Fibroblast of lung (primary cell): Measurements from ENCODE around the gene RSPH3. TPM values are rescaled to one million over a fixed set of nuclear protein-coding genes. Genes with fewer than 3 reads are reported as not detected.

ENCODE experiments used
- DNase-seq, 2 donors: peaks; one replicate each; pipeline versions ENCODE4 v3.0.0 to v3.0.0-alpha.2; 2010; ENCODE audit warnings: low read depth in 2 of 2
- H2AFZ ChIP-seq: 2 replicates; pipeline ENCODE4 v1.5.1; 2012; ENCODE audit warnings: low read length, control low read depth, inconsistent platforms
- H3K27ac ChIP-seq: 2 replicates; pipeline ENCODE4 v1.5.1; 2011; ENCODE audit warnings: low read length, control low read depth; ENCODE audit not compliant: insufficient read depth
- H3K27me3 ChIP-seq: 2 replicates; pipeline ENCODE4 v1.5.1; 2011; ENCODE audit warnings: mild to moderate bottlenecking, low read length; ENCODE audit not compliant: control insufficient read depth, insufficient read depth
- H3K36me3 ChIP-seq: 2 replicates; pipeline ENCODE4 v1.5.1; 2011; ENCODE audit warnings: low read length; ENCODE audit not compliant: control insufficient read depth, insufficient read depth
- H3K4me1 ChIP-seq: 2 replicates; pipeline ENCODE4 v1.5.1; 2011; ENCODE audit warnings: low read length; ENCODE audit not compliant: control insufficient read depth, insufficient read depth; ENCODE audit errors: extremely low read depth
- H3K4me2 ChIP-seq: 2 replicates; pipeline ENCODE4 v1.5.1; 2011; ENCODE audit warnings: low read length, control low read depth; ENCODE audit not compliant: insufficient read depth; ENCODE audit errors: extremely low read depth
- H3K4me3 ChIP-seq, 4 experiments: fragments of 200-600 bp in 1 of 4; sonication (generic) in 1 of 4; replicated peaks in 1 of 4; 2 replicates each; pipeline ENCODE4 v1.5.1; 2011 to 2016; ENCODE audit warnings: low read length in 4 of 4, low read depth in 3 of 4, mild to moderate bottlenecking in 3 of 4, control low read depth in 2 of 4, inconsistent platforms in 1 of 4, mixed read lengths in 1 of 4; ENCODE audit not compliant: insufficient read depth in 1 of 4; ENCODE audit errors: control extremely low read depth in 1 of 4
- H3K79me2 ChIP-seq: 2 replicates; pipeline ENCODE4 v1.5.1; 2012; ENCODE audit warnings: mild to moderate bottlenecking, low read length, inconsistent platforms; ENCODE audit not compliant: control insufficient read depth, insufficient read depth
- H3K9ac ChIP-seq: 2 replicates; pipeline ENCODE4 v1.5.1; 2011; ENCODE audit warnings: mild to moderate bottlenecking, low read length, control low read depth; ENCODE audit not compliant: insufficient read depth
- H3K9me3 ChIP-seq: 2 replicates; pipeline ENCODE4 v1.5.1; 2012; ENCODE audit warnings: low read depth, low read length; ENCODE audit not compliant: control insufficient read depth, insufficient read depth
- H4K20me1 ChIP-seq: 2 replicates; pipeline ENCODE4 v1.5.1; 2011; ENCODE audit warnings: low read length; ENCODE audit not compliant: control insufficient read depth, insufficient read depth; ENCODE audit errors: extremely low read depth
- EZH2 ChIP-seq: IDR thresholded peaks from 2 replicates; pipeline ENCODE4 v1.5.1; 2012; ENCODE audit warnings: low read length, control low read depth, mild to moderate bottlenecking; ENCODE audit errors: missing control alignments
- polyA plus RNA-seq, 2 donors: library from polyadenylated mRNA; depleted of rRNA in 1 of 2; stranded (reverse) in 1 of 2; unstranded in 1 of 2; fragments of >200 nt; gene quantifications; 2 replicates each; pipeline ENCODE4 v1.2.1, GENCODE V29; 2011 to 2012; ENCODE audit warnings: missing spikeins in 1 of 2
- total RNA-seq: library from RNA; depleted of rRNA; stranded (reverse); fragments of >200 nt; gene quantifications from 2 replicates; pipeline ENCODE4 v1.2.1, GENCODE V29; 2014
- TF ChIP-seq, protein P1 (sequence below), 2 donors: IDR thresholded peaks in 1 of 2; conservative IDR thresholded peaks in 1 of 2; 1 replicate in 1 of 2; 2 replicates in 1 of 2; pipeline ENCODE4 v1.5.1; 2011 to 2012; ENCODE audit warnings: low read length in 2 of 2, control low read depth in 1 of 2, inconsistent platforms in 1 of 2, low read depth in 1 of 2, mild to moderate bottlenecking in 1 of 2

The RSPH3 gene
- total and polyA plus RNA-seq, 2 donors (not counting 1 experiment from before 2014, with no cell fraction given): 2.3 to 5.9 TPM

DNA sequence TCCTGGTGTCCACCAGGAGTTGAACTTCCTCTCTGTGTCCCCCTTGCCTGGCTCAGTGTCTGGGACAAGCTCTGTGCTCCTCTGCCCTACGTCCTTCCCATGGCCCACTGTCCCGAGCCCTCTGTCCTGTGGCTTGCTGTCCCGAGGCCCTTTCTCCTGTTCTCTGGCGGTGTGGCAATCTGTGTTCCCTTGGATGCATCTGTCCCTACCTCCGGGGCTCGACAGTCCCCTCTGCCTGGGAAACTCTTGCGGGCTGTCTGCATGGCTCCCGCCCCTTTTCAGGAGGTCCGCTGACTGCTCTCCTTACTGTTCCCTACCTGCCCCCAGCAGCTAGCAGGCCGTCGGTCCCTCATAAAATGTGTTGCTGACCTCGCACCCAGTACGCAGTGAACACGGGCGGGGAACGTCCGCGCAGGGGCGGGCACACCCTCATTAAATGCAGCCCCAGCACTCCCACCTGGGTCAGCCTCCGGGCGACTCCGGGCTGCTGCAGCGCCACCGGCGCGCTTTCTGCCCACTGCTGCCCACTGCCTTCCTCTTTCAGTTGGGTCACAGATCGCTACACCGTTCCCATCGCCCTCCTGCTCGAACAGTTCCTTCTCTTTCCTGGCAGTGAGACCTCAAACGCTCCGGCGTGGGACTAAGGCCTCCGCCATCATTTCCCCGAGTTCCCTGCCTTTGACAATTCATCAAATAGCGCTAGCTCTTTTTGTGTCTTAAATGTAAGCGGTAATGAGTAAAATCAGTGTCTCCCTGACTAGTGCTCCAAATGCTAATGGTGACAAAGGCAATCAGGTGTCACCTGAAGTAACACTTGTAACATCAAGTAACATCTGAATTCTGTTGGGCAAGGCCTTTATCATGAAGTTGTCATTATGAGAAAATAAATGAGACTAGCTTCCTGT is 60.5 kb downstream of the RSPH3 start:
- Histone ChIP-seq H3K79me2 (no peaks in the 10 kb centered on the region), H3K36me3 (no peaks in the 10 kb centered on the region), H3K9me3 (no peaks in the 10 kb centered on the region), H2AFZ (peak overlapping the region; percentile 55), H3K4me3 (peak overlapping the region in 1 of 4 experiments; percentile 27), H3K4me2 (peak overlapping the region; percentile 32), H3K9ac (no peak overlapping the region), H3K27me3 (no peaks in the 10 kb centered on the region), H3K27ac (no peak overlapping the region), H4K20me1 (no peaks in the 10 kb centered on the region), H3K4me1 (no peaks in the 10 kb centered on the region)
- DNase-seq: no peak
- TF ChIP-seq EZH2: no peak
- TF ChIP-seq, protein P1, sequence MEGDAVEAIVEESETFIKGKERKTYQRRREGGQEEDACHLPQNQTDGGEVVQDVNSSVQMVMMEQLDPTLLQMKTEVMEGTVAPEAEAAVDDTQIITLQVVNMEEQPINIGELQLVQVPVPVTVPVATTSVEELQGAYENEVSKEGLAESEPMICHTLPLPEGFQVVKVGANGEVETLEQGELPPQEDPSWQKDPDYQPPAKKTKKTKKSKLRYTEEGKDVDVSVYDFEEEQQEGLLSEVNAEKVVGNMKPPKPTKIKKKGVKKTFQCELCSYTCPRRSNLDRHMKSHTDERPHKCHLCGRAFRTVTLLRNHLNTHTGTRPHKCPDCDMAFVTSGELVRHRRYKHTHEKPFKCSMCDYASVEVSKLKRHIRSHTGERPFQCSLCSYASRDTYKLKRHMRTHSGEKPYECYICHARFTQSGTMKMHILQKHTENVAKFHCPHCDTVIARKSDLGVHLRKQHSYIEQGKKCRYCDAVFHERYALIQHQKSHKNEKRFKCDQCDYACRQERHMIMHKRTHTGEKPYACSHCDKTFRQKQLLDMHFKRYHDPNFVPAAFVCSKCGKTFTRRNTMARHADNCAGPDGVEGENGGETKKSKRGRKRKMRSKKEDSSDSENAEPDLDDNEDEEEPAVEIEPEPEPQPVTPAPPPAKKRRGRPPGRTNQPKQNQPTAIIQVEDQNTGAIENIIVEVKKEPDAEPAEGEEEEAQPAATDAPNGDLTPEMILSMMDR (conservative IDR thresholded peaks at IDR 0.05 in 1 of 2, IDR thresholded peaks at IDR 0.05 in 1 of 2; ENCODE audit: low read depth in 1 of 2, low read length in 2 of 2): no peak

DNA sequence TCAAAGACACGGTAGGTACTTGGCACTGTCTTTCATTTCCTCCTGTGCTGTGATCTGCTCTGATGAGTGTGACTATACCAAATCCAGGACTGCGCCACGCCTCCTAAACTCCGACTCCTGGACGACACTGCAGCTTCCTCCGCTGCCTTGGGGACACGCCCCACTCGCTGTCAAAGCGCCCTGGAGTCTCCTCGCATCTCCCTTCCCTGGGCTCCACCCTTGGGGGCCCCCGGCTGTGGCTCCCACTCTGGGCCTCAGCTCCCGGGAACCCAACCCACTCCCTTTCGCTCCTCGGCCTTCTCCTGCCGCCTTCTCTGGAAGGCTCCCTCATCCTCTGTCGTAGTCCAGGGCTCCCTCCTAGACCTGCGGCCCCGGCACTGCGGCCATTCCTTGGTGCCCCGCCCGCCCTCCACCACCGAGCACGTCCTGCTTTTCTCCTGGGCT is 61.2 kb downstream of the RSPH3 start:
- H3K9me3 ChIP-seq: no peaks in the 10 kb centered on the region
- no peak overlapping the region for H3K27ac ChIP-seq
- H3K9ac ChIP-seq: no peak overlapping the region
- no peaks in the 10 kb centered on the region for H3K36me3 ChIP-seq
- TF ChIP-seq EZH2: no peak
- TF ChIP-seq, protein P1 (conservative IDR thresholded peaks at IDR 0.05 in 1 of 2, IDR thresholded peaks at IDR 0.05 in 1 of 2; ENCODE audit: low read depth in 1 of 2, low read length in 2 of 2): no peak
- no peaks in the 10 kb centered on the region for H3K4me1 ChIP-seq
- peak overlapping the region; percentile 55 for H2AFZ ChIP-seq
- DNase-seq: no peak
- H3K4me2 ChIP-seq: peak overlapping the region; percentile 32
- H3K4me3 ChIP-seq: peak overlapping the region in 1 of 4 experiments; percentile 27
- H3K79me2 ChIP-seq: no peaks in the 10 kb centered on the region
- no peaks in the 10 kb centered on the region for H4K20me1 ChIP-seq
- no peaks in the 10 kb centered on the region for H3K27me3 ChIP-seq

GRCh38 chr6:158938220-158938619 is 61.8 kb downstream of the RSPH3 start:
- Histone ChIP-seq H3K4me1 (no peaks in the 10 kb centered on the region), H2AFZ (no peak overlapping the region), H3K4me2 (no peak overlapping the region), H3K9ac (no peak overlapping the region), H3K27me3 (no peaks in the 10 kb centered on the region), H3K79me2 (no peaks in the 10 kb centered on the region), H4K20me1 (no peaks in the 10 kb centered on the region), H3K4me3 (no peak overlapping the region), H3K27ac (no peak overlapping the region), H3K9me3 (no peaks in the 10 kb centered on the region), H3K36me3 (no peaks in the 10 kb centered on the region)
- TF ChIP-seq EZH2: no peak
- TF ChIP-seq, protein P1 (conservative IDR thresholded peaks at IDR 0.05 in 1 of 2, IDR thresholded peaks at IDR 0.05 in 1 of 2; ENCODE audit: low read depth in 1 of 2, low read length in 2 of 2): no peak
- DNase-seq: no peak
